GM18502 (cell line): ENCODE data around the gene SLC37A1.
A peak's percentile ranks its signal among the peaks of the same experiment; 100 is the strongest.

ENCODE experiments used
- ATAC-seq: cut with Tn5 transposase; IDR thresholded peaks from one replicate; pipeline ENCODE4 v1.9.1; 2021; ENCODE audit warnings: mild to moderate bottlenecking; ENCODE audit not compliant: unreplicated experiment, poor library complexity

SLC37A1 gene

DNA sequence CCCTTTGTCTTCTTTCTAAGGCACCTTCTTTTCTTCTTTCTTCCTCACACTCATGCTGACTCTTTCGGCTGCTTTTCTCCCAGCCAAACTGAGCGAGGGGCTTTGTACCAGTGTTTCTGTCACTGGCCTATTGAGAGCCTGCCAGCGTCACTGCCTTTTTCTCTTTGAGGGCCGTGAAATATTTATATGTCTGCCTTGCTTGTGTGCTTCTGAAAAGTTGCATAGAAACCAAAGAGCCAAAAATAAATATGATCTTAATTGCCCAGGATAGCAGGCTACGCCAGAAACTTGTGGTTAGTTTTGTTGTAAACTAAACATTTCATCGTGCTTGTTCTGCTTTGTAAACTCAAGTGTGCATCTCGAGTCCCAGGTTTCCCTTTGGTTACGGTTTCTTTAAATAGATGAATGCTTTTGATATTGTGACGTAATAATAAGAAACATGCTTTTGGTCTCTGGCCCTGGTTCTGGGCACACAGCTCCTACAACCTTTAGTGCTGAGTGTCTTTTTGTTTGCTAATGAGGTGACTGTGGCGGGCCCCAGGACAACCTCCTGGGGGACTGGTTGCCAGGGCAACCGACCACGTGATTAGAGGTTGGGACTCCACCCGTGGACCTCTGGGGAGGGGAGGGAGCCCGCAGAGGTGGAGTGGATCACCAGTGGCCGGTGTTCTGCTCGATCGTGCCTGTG, 10.8 kb downstream of the SLC37A1 start:
- peak; percentile 78 for ATAC-seq

- peak; percentile 28 for ATAC-seq
Observed at GRCh38 chr21:42525029-42525581, 11.5 kb downstream of the SLC37A1 start.

DNA sequence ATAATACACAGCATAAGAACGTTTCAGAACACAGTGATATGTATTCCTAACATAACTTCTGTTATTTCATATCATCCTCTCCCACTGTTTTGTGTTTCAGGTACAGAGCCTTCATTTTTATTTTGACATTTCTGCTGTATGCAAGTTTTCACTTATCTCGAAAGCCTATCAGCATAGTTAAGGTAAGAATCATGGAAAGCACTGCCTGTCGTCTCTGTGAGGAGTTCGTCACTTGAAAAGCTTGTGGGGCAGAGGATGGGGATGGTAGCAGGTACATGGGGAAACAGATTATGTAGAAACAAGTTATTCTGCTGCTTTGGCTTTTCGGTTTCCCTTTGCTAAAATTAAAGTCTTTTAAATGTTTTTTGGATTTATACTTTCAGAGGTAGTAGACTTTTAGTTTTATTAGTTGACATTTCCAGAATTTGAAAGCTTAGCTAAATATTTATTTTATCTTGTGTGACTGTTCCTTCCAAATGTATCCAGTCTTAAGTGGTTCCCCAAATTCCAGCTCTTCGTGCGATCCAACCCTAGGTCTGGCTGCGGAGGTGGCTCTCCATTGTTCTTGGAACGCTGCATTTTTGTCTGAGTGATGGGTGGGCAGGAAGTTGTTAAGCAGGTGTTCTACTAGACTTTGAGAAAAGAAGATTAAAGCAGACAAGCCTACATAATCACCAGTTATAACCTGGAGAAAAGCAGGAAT, 12.2 kb downstream of the SLC37A1 start:
- ATAC-seq: no peak

DNA sequence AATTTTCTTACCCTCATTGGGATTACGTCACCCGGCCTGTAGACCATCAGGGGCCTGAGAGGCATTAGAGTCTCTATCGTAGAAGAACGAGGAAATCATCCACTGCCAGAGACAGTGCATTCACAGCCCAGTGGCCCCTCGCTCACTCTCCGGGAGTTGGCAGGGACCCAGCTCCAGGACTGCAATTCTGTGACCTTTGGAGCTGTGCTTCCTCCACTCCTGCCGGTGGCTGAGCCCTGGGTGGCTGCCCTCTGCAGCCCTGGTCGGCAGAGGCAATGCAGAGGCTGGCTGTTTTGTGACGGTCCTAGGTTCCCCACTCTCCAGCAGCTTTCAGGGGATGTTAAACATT, 12.7 kb downstream of the SLC37A1 start:
- no peak for ATAC-seq

DNA sequence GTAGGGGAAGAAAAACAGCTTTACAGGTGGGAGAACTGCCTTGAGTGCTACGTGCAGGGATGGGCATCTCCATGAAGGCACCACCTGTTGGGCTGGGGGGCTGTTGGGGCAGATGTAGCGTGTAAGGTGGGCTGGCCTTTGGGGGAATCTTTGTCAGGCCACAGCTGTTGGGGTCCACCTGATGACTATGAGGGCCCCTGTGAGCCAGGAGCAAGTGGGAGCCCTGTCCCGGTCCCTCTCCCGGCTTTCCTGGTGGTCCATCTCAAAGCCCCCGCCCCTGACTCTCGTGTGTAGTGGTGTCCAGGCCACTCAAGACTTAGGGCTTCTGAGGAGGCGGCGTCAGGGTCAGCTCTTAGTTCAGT, 13.5 kb downstream of the SLC37A1 start:
- no peak for ATAC-seq

- no peak for ATAC-seq
Observed at GRCh38 chr21:42527489-42528158, 14.0 kb downstream of the SLC37A1 start.

GRCh38 chr21:42530167-42530518, 16.5 kb downstream of the SLC37A1 start:
- no peak for ATAC-seq

DNA sequence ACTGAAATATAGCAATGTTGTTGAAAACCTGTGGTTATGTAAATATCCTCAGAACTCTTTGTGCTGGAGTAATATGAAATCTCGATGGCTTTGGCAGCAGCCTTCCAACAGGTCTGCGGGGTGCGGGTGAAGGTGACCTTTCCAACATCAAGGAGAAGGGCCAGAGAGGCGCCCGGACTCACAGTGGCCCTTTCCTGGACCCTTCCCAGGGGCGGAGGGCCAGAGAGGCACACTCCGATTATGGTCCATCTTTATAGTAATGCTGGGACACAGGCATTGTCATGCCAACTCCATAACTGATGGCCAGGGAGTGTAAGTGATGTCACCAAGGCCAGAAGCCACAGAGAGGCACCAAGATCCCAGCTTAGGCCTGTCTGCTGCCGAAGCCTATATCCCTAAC, 18.1 kb downstream of the SLC37A1 start:
- ATAC-seq: no peak

GRCh38 chr21:42532466-42533181, 19.0 kb downstream of the SLC37A1 start:
- no peak for ATAC-seq

- no peak for ATAC-seq
Observed at GRCh38 chr21:42533306-42533962, 19.8 kb downstream of the SLC37A1 start.

GRCh38 chr21:42533963-42534355, 20.3 kb downstream of the SLC37A1 start:
- ATAC-seq: no peak

DNA sequence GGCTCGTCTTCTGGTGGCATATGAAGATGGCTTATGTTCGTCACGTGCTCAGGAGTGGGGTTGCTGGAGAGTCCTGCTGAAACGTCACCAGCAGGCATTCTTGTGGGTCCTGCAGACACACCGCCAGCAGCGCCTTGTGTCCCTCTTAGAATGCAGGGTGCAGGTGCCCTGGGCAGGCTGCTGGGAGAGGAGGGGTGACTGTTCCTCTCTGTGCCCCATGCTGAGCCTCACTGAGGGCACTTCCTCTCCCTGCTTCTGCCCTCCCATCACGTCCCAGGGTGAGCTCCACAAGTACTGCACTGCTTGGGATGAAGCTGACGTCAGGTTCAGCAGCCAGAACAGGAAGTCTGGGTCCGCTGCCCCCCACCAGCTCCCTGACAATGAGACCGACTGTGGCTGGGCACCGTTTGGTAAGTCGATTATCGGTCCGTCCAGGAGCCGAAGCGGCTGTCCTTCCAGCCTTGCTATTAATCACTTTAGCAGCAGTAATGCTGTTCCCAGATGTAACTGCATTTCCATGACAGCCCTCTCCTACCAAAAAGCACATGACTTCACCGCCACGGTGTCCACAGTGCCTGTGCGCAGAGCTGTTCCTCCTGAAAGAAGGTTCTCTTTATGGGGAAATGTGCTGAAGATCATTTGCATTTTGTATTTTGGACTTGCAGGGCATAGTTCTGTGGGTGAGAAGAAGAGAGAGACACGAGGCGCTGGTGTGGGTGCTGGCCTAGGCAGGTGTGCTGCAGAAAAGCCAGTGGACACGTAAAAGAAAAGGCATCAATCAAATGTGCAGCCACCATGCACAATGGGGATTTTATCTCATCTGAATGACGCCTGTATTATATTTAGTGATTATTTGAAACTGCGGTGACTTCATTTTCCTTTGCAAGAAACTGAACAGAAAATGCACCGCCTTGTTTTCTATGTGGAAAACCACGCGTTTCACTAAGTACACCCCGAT, 21.0 kb downstream of the SLC37A1 start:
- peak; percentile 36 for ATAC-seq

- peak; percentile 67 for ATAC-seq
Observed at GRCh38 chr21:42535602-42536171, 22.0 kb downstream of the SLC37A1 start.

DNA sequence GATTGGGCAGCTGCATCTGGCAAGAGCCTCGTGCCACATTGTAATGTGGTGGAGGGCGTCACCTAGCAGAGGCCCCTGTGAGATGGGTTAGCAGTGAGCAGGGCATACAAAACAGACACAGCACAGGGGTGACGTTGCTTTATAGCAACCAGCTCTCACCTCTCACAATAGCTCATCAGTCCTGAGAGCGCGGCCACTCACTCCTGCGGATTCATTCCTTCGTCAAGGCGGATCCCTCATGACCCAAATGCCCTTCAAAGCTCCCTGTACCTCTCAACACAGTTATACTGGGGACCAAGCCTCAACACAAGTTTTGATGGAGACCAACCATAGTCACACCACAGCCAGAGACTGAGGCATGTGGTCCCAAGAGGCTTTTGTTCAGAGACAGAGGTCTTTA, 22.9 kb downstream of the SLC37A1 start:
- no peak for ATAC-seq

- no peak for ATAC-seq
Observed at GRCh38 chr21:42537106-42537742, 23.6 kb downstream of the SLC37A1 start.

DNA sequence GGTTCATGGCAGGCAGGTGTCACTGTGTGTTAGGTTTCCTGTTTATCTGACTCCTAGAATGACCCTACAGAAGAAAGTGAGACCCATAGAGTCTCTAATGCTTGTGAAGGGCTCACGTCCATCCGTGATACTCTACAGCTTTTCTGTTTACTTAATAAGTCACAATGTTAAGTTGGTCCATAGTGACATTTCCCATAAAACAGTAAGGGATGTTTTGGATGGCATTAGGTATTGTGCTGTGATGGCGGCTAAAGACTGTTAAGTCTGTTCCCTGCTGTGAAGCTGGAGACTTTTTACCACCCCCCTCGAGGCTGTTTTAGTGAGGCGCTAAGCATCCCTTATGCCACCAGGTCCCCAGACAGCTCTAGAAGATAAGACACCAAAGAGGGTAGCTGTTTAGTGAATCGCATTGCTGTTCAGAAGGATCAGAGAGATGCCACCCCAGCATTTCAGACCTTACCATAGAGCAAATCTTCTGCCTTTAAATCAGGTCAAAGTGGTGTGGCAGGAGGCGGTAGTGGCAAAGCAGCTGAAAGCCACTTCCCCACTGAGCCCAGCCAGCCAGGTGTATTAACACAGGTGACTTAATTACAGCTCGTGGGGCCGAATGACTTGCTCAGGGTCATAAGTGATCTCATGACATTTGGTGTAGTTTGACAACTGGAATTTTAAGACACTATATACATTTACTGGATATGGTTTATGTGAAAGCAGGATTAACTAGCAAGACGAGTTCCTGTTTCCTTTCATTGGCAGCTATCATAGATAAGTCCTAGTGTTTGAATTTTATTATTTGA, 25.0 kb downstream of the SLC37A1 start:
- no peak for ATAC-seq

- no peak for ATAC-seq
Observed at GRCh38 chr21:42539342-42539741, 25.7 kb downstream of the SLC37A1 start.

DNA sequence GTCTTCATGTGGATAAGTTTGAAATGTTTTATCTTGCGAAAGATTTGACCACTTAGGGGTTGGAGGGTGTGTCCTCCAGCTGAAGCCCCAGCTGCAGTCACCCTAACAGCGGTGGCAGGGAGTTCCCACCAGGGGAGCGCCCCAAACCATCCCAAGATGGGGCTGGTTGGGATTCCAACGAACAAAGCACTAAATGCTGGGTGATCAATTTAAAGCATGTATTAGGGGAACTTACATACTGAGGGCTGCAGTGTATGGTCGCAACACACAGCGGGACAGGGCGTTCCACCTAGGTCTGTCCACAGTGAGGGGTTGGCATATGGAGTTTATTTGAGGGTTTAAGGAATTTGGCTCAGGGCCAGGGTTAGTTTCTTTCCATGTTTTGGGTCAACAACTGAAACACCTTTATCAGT, 26.3 kb downstream of the SLC37A1 start:
- no peak for ATAC-seq
